Pancreas (tissue), 10 donors: Measurements from ENCODE around the gene EVX2. TPM values are rescaled to one million over a fixed set of nuclear protein-coding genes. Genes with fewer than 3 reads are reported as not detected.

Experiments
- ATAC-seq, 4 donors: fragments of 200-7000 bp; cut with Tn5 transposase; one replicate each; pipeline versions ENCODE4 v1.8.0 to v1.9.1; 2020; ENCODE audit warnings: mild to moderate bottlenecking in 4 of 4, moderate library complexity in 4 of 4
- DNase-seq, 6 donors: peaks; one replicate each; pipeline ENCODE4 v3.0.0-alpha.2; 2020
- FAIRE-seq: peaks from 2 replicates; lab custom pipeline; 2012; peaks lifted over from hg19 to GRCh38; lab: Jason Lieb, UNC
- H3K27ac ChIP-seq, 4 donors: fragments of 200-600 bp; sonication (generic); 1 replicate in 3 of 4; 2 replicates in 1 of 4; pipeline versions ENCODE4 v1.5.0 to v1.8.0; 2020
- H3K27me3 ChIP-seq, 4 donors: fragments of 200-600 bp; one replicate each; pipeline ENCODE4 v1.8.0; 2021
- H3K36me3 ChIP-seq, 3 donors: fragments of 200-600 bp; sonication (generic) in 1 of 3; one replicate each; pipeline versions ENCODE4 v1.5.0 to v1.8.0; 2020 to 2021
- H3K4me1 ChIP-seq, 3 donors: fragments of 200-600 bp; one replicate each; pipeline ENCODE4 v1.8.0; 2021
- H3K4me3 ChIP-seq, 4 donors: fragments of 200-600 bp; sonication (generic) in 2 of 4; one replicate each; pipeline versions ENCODE4 v1.5.0 to v1.8.0; 2020 to 2021
- H3K9me3 ChIP-seq, 4 donors: fragments of 200-600 bp; one replicate each; pipeline ENCODE4 v1.8.0; 2021
- WGBS, 2 donors: extraction: QIAGEN DNeasy Blood & Tissue Kit; methylation state at CpG; one replicate each; pipeline ENCODE4 v1.1.7; 2013; 5-methylcytosine and 5-hydroxymethylcytosine counted together
- intact Hi-C, 3 donors: fragments of 100-400 bp; cut with DNase I; formaldehyde crosslinking; loops; one replicate each; pipeline versions ENCODE4 v1.11.1 to v1.14.2; 2022
- polyA plus RNA-seq, 2 donors: library from polyadenylated mRNA; stranded (reverse); fragments of 200-250 nt; gene quantifications; one replicate each; pipeline ENCODE4 v1.2.3, GENCODE V29; 2013
- total RNA-seq, 6 donors: library from RNA; stranded (reverse); fragmentation: NEBNext Ultra II Directional in 4 of 6; extraction: Animal tissue kit (Norgen Biotek cat#: 25700) in 4 of 6; gene quantifications; one replicate each; pipeline versions ENCODE4 v1.2.1 to v1.2.4, GENCODE V29; 2021 to 2023
- TF ChIP-seq, protein P1 (sequence below), 4 donors: fragments of 200-600 bp; sonication (generic) in 3 of 4; IDR thresholded peaks; one replicate each; pipeline versions ENCODE4 v1.5.0 to v1.8.0; 2021; ENCODE audit warnings: antibody characterized with exemption in 4 of 4
- donor health status: healthy with polysubstance abuse.
- donor health status: DM: no; HTN: no; CAD: no; lungs with moderate emphysema.
- donor health status: DM: no; HTN: no; CAD: no.
- donor health status: control.
- donor health status: control.
- donor health status: Bipolar disorder and iron deficiency.
- donor health status: DM: yes; HTN: yes; CAD: no.
- donor health status: DM: no; HTN: no; CAD: no.
- donor health status: DM: no; HTN: no; CAD: no.
- donor health status: DM: yes; HTN: yes; CAD: no.

The EVX2 gene
- total and polyA plus RNA-seq, 8 donors: 0.02 TPM; not detected in 7

DNA sequence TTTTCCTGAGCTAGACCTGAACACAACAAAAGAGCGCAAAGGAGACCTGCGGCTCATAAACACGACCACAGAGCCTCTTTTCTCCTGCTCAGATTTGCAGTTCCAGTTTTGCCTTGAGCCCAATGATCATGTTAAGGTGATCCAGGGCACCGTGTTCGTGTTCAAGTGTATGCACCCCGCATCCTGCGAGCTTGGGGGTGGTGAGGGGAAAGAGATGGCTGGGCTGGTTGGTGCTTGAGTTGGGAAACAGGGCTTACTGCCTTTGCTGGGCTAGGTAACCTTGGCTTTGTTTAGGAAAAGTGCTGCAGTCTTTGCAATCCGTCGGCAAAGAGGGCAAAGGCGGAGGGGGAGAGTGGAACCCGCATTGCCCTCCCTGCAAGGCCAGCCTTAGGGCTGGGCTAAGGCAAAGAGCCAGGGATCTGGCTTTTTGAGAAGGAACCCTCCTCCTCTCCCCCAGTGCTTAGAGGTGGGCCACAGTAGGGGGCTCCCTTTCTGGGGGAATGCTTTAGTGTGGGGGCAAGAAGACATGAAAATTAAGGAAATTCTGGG is 34.1 kb upstream of the EVX2 start:
- intact Hi-C loops: no loop called here
- WGBS, 2 donors: 8 to 9% methylated on average over 11 of the region's 11 CpGs
- H3K36me3 ChIP-seq: no peaks in the 10 kb centered on the region
- FAIRE-seq (no peak), DNase-seq (no peak), ATAC-seq (no peak)
- H3K27ac ChIP-seq: no peak overlapping the region
- no peaks in the 10 kb centered on the region for H3K9me3 ChIP-seq
- TF ChIP-seq, protein P1, sequence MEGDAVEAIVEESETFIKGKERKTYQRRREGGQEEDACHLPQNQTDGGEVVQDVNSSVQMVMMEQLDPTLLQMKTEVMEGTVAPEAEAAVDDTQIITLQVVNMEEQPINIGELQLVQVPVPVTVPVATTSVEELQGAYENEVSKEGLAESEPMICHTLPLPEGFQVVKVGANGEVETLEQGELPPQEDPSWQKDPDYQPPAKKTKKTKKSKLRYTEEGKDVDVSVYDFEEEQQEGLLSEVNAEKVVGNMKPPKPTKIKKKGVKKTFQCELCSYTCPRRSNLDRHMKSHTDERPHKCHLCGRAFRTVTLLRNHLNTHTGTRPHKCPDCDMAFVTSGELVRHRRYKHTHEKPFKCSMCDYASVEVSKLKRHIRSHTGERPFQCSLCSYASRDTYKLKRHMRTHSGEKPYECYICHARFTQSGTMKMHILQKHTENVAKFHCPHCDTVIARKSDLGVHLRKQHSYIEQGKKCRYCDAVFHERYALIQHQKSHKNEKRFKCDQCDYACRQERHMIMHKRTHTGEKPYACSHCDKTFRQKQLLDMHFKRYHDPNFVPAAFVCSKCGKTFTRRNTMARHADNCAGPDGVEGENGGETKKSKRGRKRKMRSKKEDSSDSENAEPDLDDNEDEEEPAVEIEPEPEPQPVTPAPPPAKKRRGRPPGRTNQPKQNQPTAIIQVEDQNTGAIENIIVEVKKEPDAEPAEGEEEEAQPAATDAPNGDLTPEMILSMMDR (IDR thresholded peaks at IDR 0.05): no peak
- H3K4me3 ChIP-seq: no peak overlapping the region
- peaks cover 0 to 96% (median 41%) of the 10 kb centered on the region in 4 donors for H3K27me3 ChIP-seq
- peaks cover 0 to 5% (median 0%) of the 10 kb centered on the region in 3 donors for H3K4me1 ChIP-seq

DNA sequence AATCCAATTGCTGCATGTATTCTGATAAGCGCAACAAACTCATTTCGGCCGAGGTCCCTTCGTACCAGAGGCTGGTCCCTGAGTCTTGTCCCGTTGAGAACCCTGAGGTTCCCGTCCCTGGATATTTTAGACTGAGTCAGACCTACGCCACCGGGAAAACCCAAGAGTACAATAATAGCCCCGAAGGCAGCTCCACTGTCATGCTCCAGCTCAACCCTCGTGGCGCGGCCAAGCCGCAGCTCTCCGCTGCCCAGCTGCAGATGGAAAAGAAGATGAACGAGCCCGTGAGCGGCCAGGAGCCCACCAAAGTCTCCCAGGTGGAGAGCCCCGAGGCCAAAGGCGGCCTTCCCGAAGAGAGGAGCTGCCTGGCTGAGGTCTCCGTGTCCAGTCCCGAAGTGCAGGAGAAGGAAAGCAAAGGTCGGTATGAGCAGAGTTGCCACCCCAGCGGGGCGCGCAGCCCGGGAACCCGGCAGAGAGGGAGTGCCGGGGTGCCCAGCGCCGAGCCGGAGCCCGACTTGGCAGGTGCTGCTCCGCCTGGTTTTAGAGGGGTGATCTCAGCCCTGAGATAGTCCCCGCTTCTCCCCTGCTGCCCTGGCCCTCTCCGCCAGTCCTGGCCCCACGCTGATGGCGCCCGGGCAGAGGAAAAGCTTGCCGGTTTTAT is 33.5 kb upstream of the EVX2 start:
- Histone ChIP-seq H3K4me3 (no peak overlapping the region), H3K36me3 (no peaks in the 10 kb centered on the region), H3K4me1 (peaks cover 0 to 1% (median 0%) of the 10 kb centered on the region in 3 donors), H3K27ac (no peak overlapping the region), H3K27me3 (peaks cover 0 to 96% (median 38%) of the 10 kb centered on the region in 4 donors), H3K9me3 (no peaks in the 10 kb centered on the region)
- FAIRE-seq (no peak), DNase-seq (no peak), ATAC-seq (no peak)
- WGBS, 2 donors: 13 to 19% methylated on average over 36 to 40 of the region's 40 CpGs
- TF ChIP-seq, protein P1 (IDR thresholded peaks at IDR 0.05): no peak
- intact Hi-C loops: no loop called here

- intact Hi-C loops: no loop called here
- Histone ChIP-seq H3K27ac (no peak within 1 kb of the TSS), H3K27me3 (peaks cover 2 to 95% (median 32%) of the 10 kb centered on the region in 4 donors), H3K4me1 (no peaks in the 10 kb centered on the region), H3K4me3 (no peak within 1 kb of the TSS), H3K36me3 (no peaks in the 10 kb centered on the region), H3K9me3 (no peaks in the 10 kb centered on the region)
- DNase-seq (no peak), FAIRE-seq (no peak), ATAC-seq (peak in 3 of 4 donors; percentile 35 to 43 (median 39))
- WGBS, 2 donors: 7 to 8% methylated on average over 58 to 66 of the region's 66 CpGs
- TF ChIP-seq, protein P1 (IDR thresholded peaks at IDR 0.05): no peak
Observed at GRCh38 chr2:176115883-176116813, 32.4 kb upstream of the EVX2 start, which contains the start of gene HOXD10. Gene HOXD10 (plus strand): TSS chr2:176116778. CDS start chr2:176116834, 56 bp downstream.

GRCh38 chr2:176114930-176115625 is 31.3 kb upstream of the EVX2 start:
- ATAC-seq (no peak), DNase-seq (no peak)
- intact Hi-C loops: no loop called here

More at GRCh38 chr2:176114930-176115625, 31.3 kb upstream of the EVX2 start:
- no peak overlapping the region for H3K27ac ChIP-seq
- H3K36me3 ChIP-seq: no peaks in the 10 kb centered on the region
- 16 to 18% methylated on average over 16 of the region's 16 CpGs for WGBS, 2 donors
- TF ChIP-seq, protein P1 (IDR thresholded peaks at IDR 0.05): no peak
- H3K9me3 ChIP-seq: no peaks in the 10 kb centered on the region
- FAIRE-seq: no peak
- H3K27me3 ChIP-seq: peaks cover 8 to 95% (median 39%) of the 10 kb centered on the region in 4 donors
- H3K4me3 ChIP-seq: no peak overlapping the region
- no peaks in the 10 kb centered on the region for H3K4me1 ChIP-seq
